NB4 (cell line): Measurements from ENCODE around the gene MAPRE2.

Experiments used
- DNase-seq: peaks from one replicate; pipeline ENCODE4 v3.0.0; 2010; ENCODE audit warnings: low read depth
- H3K4me3 ChIP-seq: one replicate; pipeline ENCODE4 v1.5.1; 2011; ENCODE audit warnings: mild to moderate bottlenecking, low read depth, low read length, moderate library complexity
- MYC ChIP-seq: IDR thresholded peaks from 2 replicates; pipeline ENCODE4 v1.6.1; 2011; ENCODE audit warnings: low read depth, low read length
- POLR2A ChIP-seq: IDR thresholded peaks from 2 replicates; pipeline ENCODE4 v1.6.1; 2011; ENCODE audit warnings: mild to moderate bottlenecking; ENCODE audit not compliant: insufficient read length; ENCODE audit errors: extremely low read depth
- TF ChIP-seq, protein P1 (sequence below): IDR thresholded peaks from one replicate; pipeline ENCODE4 v1.5.1; 2012; ENCODE audit warnings: low read depth, low read length
- TF ChIP-seq, protein P2 (sequence below): IDR thresholded peaks from 2 replicates; pipeline ENCODE4 v1.6.1; 2011; ENCODE audit warnings: low read depth, low read length

Gene MAPRE2

DNA sequence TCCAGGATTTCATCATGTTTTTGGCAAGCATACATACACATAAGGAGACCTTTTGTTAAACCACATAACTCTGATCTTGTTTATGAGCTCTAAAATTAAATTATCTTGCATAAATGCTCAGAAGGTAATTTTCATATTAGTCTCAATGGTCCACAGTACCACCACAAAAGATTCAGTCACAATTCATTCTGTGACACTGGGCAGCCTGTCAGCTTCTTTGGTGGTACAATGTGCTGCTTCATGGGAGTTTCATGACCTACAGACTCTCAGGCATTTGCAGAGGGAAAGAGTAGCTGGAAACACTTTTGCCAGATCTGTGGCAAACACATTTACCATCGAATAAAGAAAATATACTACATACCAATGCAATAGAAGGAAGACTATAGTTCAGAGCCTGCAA is 148.3 kb downstream of the MAPRE2 start:
- no peak overlapping the region for H3K4me3 ChIP-seq
- TF ChIP-seq POLR2A, result no peak
- TF ChIP-seq, protein P1, sequence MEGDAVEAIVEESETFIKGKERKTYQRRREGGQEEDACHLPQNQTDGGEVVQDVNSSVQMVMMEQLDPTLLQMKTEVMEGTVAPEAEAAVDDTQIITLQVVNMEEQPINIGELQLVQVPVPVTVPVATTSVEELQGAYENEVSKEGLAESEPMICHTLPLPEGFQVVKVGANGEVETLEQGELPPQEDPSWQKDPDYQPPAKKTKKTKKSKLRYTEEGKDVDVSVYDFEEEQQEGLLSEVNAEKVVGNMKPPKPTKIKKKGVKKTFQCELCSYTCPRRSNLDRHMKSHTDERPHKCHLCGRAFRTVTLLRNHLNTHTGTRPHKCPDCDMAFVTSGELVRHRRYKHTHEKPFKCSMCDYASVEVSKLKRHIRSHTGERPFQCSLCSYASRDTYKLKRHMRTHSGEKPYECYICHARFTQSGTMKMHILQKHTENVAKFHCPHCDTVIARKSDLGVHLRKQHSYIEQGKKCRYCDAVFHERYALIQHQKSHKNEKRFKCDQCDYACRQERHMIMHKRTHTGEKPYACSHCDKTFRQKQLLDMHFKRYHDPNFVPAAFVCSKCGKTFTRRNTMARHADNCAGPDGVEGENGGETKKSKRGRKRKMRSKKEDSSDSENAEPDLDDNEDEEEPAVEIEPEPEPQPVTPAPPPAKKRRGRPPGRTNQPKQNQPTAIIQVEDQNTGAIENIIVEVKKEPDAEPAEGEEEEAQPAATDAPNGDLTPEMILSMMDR, result no peak
- TF ChIP-seq MYC, result no peak
- TF ChIP-seq, protein P2, sequence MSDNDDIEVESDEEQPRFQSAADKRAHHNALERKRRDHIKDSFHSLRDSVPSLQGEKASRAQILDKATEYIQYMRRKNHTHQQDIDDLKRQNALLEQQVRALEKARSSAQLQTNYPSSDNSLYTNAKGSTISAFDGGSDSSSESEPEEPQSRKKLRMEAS, result no peak
- no peak for DNase-seq

DNA sequence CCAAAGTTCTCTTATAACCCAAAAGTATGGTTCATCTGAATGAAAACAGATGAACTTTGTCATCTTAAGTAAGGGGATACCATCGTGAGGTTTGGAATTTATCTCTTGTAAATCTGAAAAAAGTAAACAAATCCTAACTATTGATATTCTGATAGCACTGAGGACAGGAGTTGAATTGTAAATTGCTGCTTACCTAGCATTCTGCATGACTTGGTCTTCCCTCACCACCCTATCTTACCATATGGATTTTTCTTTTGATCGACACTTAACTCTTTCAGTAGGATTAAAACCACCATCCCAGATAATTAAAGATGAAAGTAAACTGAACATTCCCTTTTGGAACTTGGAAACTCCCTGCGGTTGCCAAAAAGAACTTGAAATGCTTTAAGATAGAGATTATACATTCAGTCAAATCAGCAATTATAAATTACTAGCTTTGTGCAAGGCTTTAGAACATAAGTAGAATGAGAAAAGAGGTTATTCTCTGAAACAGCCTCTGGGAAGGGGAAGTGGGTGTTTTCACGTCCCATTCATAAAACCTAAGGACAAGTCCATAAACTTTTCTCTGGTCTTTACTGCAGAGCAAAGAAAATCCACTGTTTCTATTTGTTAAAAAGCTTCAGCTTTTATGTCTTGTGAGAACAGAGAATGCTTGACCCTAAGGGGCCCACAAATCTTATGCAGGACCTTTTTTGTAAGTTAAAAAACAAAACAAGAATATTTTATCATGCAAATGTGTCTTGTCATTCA is 149.9 kb downstream of the MAPRE2 start:
- TF ChIP-seq, protein P2, result no peak
- TF ChIP-seq, protein P1, result no peak
- TF ChIP-seq MYC, result no peak
- TF ChIP-seq POLR2A, result no peak
- DNase-seq, result no peak
- H3K4me3 ChIP-seq, result no peak overlapping the region

DNA sequence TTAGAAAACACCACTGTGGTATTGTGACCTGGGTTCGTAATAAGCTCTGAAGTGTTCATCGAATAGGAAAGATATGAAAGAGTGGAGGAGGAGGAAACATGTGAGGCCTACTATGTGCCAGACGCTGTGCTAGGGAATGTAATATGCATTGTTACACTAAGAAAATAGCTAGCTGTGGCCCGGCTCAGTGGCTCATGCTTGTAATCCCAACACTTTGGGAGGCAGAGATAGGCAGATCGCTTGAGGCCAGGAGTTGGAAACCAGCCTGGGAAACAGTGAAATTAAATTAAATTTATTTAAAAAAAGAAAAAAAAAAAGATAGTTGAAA is 150.4 kb downstream of the MAPRE2 start:
- no peak for TF ChIP-seq MYC
- TF ChIP-seq, protein P2, result no peak
- TF ChIP-seq, protein P1, result no peak
- no peak overlapping the region for H3K4me3 ChIP-seq
- no peak for DNase-seq

DNA sequence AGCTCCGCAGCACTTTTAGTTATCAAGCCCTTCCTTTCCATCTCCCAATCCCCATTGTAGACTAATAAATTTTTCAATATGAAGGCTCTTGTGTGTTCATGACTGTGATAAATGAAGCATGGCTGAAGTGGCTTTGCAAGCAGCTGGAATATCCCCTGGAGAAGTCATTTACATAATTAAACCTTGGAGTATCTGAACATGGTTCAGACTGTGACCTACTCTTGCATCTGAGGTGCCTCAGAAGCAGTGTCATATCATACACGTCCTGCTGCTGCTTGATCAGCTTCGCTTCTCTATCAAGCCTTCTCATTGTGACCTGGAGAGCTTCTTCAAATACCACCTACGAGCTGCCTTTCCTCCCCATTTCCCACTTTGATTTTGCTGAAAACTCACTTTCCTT is 151.2 kb downstream of the MAPRE2 start:
- TF ChIP-seq POLR2A (no peak), MYC (no peak)
- TF ChIP-seq, protein P1, result no peak
- TF ChIP-seq, protein P2, result no peak
- no peak overlapping the region for H3K4me3 ChIP-seq

More for the DNA sequence above, 151.2 kb downstream of the MAPRE2 start:
- DNase-seq, result no peak
